Fibroblast of the aortic adventitia (primary cell): ENCODE results near the gene PEX11G. TPM values are rescaled to one million over a fixed set of nuclear protein-coding genes. Genes with fewer than 3 reads are reported as not detected.

Experiments used
- DNase-seq: peaks from one replicate; pipeline ENCODE4 v3.0.0-alpha.2; 2010; ENCODE audit warnings: low read depth
- H3K4me3 ChIP-seq: 2 replicates; pipeline ENCODE4 v1.5.1; 2011; ENCODE audit warnings: low read depth, mild to moderate bottlenecking, control low read depth, low read length, moderate library complexity
- total RNA-seq: library from RNA; depleted of rRNA; stranded (reverse); fragments of >200 nt; gene quantifications from 2 replicates; pipeline ENCODE4 v1.2.3, GENCODE V29; 2012; ENCODE audit warnings: low replicate concordance
- TF ChIP-seq, protein P1 (sequence below): IDR thresholded peaks from 2 replicates; pipeline ENCODE4 v1.5.1; 2011; ENCODE audit warnings: mild to moderate bottlenecking, low read length, control low read depth, inconsistent platforms; ENCODE audit not compliant: insufficient read depth

PEX11G gene
- total RNA-seq, 1 donor: 1.6 TPM

DNA sequence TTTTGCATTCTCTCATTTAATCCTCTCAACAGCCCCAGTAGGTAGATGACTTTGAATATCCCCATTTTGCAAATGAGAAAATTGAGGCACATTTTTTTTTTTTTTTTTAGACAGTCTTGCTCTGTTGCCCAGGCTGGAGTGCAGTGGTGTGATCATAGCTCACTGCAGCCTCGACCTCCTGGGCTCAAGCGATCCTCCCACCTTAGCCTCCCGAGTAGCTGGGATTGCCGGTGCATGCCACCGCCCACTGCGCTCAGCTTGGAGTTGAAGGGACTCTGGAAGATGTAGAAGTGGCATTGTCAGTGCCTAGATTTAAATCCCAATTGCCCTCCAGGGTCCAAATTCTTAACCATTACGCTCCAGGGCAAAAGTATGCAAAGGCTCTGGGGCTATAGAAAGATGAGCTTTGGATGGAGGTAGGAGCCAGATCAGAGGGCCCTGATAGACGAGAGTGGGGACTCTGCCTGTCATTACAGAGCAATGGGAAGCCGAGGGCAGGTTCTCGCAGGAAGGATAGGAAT lies 32.8 kb upstream of the PEX11G start:
- peak overlapping the region; percentile 65 for H3K4me3 ChIP-seq
- TF ChIP-seq, protein P1, sequence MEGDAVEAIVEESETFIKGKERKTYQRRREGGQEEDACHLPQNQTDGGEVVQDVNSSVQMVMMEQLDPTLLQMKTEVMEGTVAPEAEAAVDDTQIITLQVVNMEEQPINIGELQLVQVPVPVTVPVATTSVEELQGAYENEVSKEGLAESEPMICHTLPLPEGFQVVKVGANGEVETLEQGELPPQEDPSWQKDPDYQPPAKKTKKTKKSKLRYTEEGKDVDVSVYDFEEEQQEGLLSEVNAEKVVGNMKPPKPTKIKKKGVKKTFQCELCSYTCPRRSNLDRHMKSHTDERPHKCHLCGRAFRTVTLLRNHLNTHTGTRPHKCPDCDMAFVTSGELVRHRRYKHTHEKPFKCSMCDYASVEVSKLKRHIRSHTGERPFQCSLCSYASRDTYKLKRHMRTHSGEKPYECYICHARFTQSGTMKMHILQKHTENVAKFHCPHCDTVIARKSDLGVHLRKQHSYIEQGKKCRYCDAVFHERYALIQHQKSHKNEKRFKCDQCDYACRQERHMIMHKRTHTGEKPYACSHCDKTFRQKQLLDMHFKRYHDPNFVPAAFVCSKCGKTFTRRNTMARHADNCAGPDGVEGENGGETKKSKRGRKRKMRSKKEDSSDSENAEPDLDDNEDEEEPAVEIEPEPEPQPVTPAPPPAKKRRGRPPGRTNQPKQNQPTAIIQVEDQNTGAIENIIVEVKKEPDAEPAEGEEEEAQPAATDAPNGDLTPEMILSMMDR: no peak
- no peak for DNase-seq

DNA sequence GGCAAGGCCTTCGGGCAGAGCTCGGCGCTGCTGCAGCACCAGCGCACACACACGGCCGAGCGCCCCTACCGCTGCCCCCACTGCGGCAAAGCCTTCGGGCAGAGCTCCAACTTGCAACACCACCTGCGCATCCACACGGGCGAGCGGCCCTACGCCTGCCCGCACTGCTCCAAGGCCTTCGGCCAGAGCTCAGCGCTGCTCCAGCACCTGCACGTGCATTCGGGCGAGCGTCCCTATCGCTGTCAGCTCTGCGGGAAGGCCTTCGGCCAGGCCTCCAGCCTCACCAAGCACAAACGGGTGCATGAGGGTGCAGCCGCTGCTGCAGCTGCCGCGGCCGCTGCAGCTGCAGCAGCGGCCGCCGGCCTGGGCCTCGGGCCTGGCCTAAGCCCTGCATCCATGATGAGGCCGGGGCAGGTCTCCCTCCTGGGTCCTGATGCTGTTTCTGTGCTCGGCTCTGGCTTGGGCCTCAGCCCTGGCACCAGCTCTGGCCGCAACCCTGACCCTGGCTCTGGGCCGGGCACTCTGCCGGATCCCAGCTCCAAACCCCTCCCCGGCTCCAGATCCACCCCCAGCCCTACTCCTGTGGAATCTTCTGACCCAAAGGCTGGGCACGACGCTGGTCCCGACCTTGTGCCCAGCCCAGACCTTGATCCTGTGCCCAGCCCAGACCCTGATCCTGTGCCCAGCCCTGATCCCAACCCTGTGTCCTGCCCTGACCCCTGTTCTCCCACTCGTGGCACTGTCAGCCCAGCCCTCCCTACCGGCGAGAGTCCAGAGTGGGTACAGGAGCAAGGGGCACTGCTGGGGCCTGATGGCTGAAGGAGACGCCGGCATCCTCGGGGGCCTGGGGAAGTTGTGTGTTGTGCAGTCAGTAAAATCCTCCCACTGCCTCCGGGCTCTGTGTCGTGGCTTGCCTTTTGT lies 31.6 kb upstream of the PEX11G start:
- TF ChIP-seq, protein P1: no peak
- H3K4me3 ChIP-seq: no peak overlapping the region
- DNase-seq: no peak

DNA sequence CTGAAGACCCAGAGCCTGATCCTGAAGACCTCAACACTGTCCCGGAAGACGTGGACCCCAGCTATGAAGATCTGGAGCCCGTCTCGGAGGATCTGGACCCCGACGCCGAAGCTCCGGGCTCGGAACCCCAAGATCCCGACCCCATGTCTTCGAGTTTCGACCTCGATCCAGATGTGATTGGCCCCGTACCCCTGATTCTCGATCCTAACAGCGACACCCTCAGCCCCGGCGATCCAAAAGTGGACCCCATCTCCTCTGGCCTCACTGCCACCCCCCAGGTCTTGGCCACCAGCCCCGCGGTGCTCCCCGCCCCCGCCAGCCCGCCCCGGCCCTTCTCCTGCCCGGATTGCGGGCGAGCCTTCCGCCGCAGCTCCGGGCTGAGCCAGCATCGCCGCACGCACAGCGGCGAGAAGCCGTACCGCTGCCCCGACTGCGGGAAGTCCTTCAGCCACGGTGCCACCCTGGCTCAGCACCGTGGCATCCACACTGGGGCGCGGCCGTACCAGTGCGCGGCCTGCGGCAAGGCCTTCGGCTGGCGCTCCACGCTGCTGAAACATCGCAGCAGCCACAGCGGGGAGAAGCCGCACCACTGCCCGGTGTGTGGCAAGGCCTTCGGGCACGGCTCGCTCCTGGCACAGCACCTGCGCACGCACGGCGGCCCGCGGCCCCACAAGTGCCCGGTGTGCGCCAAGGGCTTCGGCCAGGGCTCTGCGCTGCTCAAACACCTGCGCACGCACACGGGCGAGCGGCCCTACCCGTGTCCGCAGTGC lies 30.7 kb upstream of the PEX11G start:
- DNase-seq: no peak
- H3K4me3 ChIP-seq: no peak overlapping the region
- TF ChIP-seq, protein P1: no peak

DNA sequence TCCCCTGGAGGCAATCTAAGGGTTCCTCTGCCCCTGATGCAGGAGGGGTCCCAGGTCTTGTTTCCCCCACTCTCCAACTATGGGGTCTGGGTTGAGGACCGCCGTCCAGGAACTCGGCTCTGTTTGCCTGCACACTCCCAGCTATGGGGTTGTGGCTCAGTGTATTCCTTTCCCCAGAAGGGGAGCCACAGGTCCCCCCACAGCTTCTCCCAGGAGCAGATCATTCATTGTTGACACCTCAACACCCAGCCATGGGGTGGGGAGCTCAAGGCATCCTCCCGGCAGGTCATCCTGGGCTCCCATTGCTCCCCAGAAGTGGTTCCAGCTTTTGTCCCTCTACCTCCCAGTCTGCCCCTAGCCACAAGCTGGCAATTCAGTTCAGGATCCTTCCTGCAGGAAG lies 28.0 kb upstream of the PEX11G start:
- no peak for DNase-seq
- H3K4me3 ChIP-seq: peak overlapping the region; percentile 81
- TF ChIP-seq, protein P1: no peak

DNA sequence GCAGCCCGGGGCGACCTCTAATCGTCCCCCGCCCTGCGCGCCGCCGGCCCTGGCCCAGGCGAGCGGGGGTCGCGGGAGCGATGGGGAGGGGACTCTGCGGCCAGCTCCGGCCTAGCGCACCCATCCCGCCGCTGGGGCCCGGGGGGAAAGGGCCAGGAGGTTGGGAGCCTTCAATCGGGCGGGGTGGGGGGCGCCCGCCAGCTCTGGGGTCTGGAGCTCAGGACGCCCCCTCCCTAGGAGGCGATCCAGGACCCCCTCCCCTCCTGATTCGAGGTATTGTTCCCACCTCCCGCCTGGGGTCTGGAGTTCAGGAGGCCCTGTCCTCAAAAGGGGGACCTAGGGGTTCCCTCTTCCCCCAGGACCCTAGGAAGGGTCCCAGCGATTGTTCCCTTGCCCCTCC lies 27.5 kb upstream of the PEX11G start:
- TF ChIP-seq, protein P1: no peak
- no peak for DNase-seq
- H3K4me3 ChIP-seq: peak overlapping the region; percentile 81

DNA sequence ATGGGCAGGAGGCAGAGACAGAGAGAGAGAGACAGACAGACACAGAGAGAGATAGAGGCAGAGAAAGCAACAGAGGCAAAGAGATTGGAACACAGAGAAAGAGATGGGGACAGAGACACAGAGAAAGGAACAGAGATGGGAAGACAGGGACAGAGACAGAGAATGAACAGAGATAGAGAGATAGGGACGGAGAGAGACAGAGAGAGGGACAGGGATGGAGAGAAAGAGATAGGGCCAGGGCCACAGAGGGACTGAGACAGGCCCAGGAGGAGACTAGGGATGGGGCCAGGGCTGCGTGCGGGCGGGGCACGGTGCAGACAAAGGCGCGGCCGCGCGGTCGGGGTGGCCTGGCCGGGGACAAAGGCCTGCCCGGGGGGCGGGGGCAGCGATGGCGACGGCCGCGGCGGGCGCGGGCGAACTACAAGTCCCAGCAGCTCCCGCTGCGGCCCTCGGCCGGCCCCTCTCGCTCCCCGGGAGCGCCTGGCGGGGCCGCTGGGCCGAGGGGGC lies 26.9 kb upstream of the PEX11G start, which contains the start of gene ZNF358:
ZNF358 (plus strand) TSS at position 459 of the 507 bp plus-strand sequence. CDS start 3,140 bp downstream, outside the sequence.
- peak; percentile 54 for DNase-seq

More for the DNA sequence above, 26.9 kb upstream of the PEX11G start, which contains the start of gene ZNF358:
- peak within 1 kb of the TSS; percentile 81 for H3K4me3 ChIP-seq
- TF ChIP-seq, protein P1: no peak
